NB4 (cell line): ENCODE data around the gene INPP5A.
A peak's percentile ranks its signal among the peaks of the same experiment; 100 is the strongest.

Experiments used
- CTCF ChIP-seq: IDR thresholded peaks from one replicate; pipeline ENCODE4 v1.5.1; 2012; ENCODE audit warnings: low read depth, low read length
- MAX ChIP-seq: IDR thresholded peaks from 2 replicates; pipeline ENCODE4 v1.6.1; 2011; ENCODE audit warnings: low read depth, low read length
- MYC ChIP-seq: IDR thresholded peaks from 2 replicates; pipeline ENCODE4 v1.6.1; 2011; ENCODE audit warnings: low read depth, low read length

DNA sequence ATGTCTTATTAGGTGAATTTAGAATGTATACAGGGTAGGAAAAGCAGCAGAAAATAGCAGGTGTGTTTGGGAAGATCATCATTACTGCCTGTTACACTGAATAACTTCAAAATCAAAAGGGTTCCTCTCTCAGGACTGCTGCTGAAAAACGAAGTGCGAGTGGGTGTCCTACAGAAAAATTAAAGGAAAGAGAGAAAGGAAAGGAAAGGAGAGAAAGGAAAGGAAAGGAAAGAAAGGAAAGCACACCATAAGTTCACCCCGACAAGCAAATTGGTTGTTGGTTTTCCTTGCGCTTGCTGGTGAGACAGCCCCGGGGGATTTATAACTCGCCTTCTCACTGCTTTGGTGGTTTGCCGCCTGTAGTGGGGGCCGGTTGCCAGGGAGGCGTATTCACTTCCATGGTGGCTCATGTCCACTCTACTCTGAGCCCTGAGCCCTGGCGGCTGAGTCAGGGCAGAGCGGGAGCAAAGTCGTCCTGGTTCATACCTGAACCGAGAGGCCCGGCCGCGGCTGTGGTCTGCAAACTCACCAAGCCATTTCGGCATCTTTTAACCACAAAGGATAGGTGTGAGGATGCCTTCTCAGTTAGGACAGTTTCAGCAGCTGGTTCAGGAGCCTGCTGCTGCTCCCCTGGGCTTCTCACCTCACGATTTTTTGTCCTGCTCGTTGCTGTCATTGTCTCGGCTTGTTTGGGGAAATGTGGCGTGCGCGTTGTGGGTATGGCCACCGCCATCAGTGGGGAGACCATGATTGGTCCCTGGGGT is 26.1 kb downstream of the INPP5A start:
- TF ChIP-seq CTCF: no peak
- TF ChIP-seq MYC: 0 out of 2 replicates have a peak, but pooled peaks have one; percentile 35
- TF ChIP-seq MAX: peak; percentile 36
